Esophagus muscularis mucosa (tissue), 4 donors: ENCODE results near the gene POC1A.

ENCODE experiments used
- CTCF ChIP-seq, 3 experiments: fragments of 200-600 bp in 2 of 3; fragments of 450-650 bp in 1 of 3; sonication (generic) in 2 of 3; IDR thresholded peaks; one replicate each; pipeline ENCODE4 v1.5.1; 2017 to 2019; ENCODE audit warnings: antibody characterized with exemption in 3 of 3, mild to moderate bottlenecking in 2 of 3, moderate library complexity in 1 of 3
- EP300 ChIP-seq: sonication (generic); formaldehyde crosslinking; IDR thresholded peaks from one replicate; pipeline ENCODE4 v1.6.1; 2017; ENCODE audit warnings: antibody characterized with exemption
- POLR2A ChIP-seq: fragments of 450-650 bp; IDR thresholded peaks from one replicate; pipeline ENCODE4 v1.6.1; 2017; ENCODE audit warnings: antibody characterized with exemption, moderate library complexity, mild to moderate bottlenecking, low read depth
- POLR2AphosphoS5 ChIP-seq, 2 donors: sonication (generic); formaldehyde crosslinking; IDR thresholded peaks; one replicate each; pipeline ENCODE4 v1.6.1; 2017; ENCODE audit warnings: antibody characterized with exemption in 2 of 2

DNA sequence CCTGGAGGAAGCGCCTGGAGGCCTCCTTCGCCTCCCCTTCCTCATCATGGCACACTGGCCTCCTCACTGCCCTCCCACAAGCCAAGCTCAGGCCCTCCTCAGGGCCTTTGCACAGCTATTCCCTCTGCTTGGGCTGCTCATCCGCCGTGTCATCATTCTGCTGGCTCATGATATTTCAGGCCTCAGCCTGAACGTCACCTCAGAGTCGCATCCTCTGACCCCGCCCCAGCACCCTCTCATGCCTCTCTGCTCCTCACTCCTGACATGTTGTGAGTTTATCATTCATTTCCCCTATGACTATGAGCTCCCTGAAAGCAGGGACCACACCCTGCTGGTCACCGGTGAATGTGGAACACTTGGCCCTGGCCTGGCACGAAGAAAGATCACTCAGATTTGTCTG lies 20.7 kb upstream of the POC1A start:
- TF ChIP-seq POLR2A, result no peak
- no peak for TF ChIP-seq CTCF (IDR thresholded peaks at IDR 0.05)
- no peak for TF ChIP-seq POLR2AphosphoS5 (IDR thresholded peaks at IDR 0.05)
- TF ChIP-seq EP300, result no peak
